K562 (cell line): ENCODE data around the gene TRIM38. TPM values are rescaled to one million over a fixed set of nuclear protein-coding genes. Genes with fewer than 3 reads are reported as not detected.
A peak's percentile ranks its signal among the peaks of the same experiment; 100 is the strongest.

Experiments used
- BCL6 ChIP-seq: fragments of 250-450 bp; sonication (Bioruptor Pico); IDR thresholded peaks from 2 replicates; pipeline ENCODE4 v1.4.0; 2020
- CEBPG ChIP-seq, 3 experiments: fragments of 200-800 bp in 1 of 3; sonication (Bioruptor generic) in 1 of 3; sonication (generic) in 1 of 3; formaldehyde crosslinking in 1 of 3; IDR thresholded peaks in 2 of 3; conservative IDR thresholded peaks in 1 of 3; 2 replicates each; pipeline versions ENCODE4 v1.6.1 to v1.8.0; 2016 to 2022; ENCODE audit warnings: missing compliant biosample characterization in 2 of 3, missing genetic modification characterization in 2 of 3, mild to moderate bottlenecking in 1 of 3, missing genetic modification reagents in 1 of 3
- FOXM1 ChIP-seq, 2 experiments: fragments of 450-650 bp in 1 of 2; sonication (generic) in 1 of 2; formaldehyde crosslinking in 1 of 2; IDR thresholded peaks; 2 replicates each; pipeline versions ENCODE4 v1.6.1 to v1.9.0; 2017 to 2022; ENCODE audit warnings: low read depth in 2 of 2, mild to moderate bottlenecking in 2 of 2, missing genetic modification reagents in 1 of 2, moderate library complexity in 1 of 2
- HDAC6 ChIP-seq: IDR thresholded peaks from 2 replicates; pipeline ENCODE4 v1.6.1; 2012; ENCODE audit warnings: low read depth, mild to moderate bottlenecking, control low read depth, inconsistent platforms, low read length, moderate library complexity
- HLTF ChIP-seq: fragments of 450-650 bp; IDR thresholded peaks from 2 replicates; pipeline ENCODE4 v1.6.1; 2016
- HMG20A ChIP-seq: fragments of 450-650 bp; formaldehyde crosslinking; conservative IDR thresholded peaks from 2 replicates; pipeline ENCODE4 v1.4.0; 2020; ENCODE audit warnings: mild to moderate bottlenecking, mixed read lengths
- HNRNPH1 ChIP-seq: fragments of 200-400 bp; formaldehyde crosslinking; optimal IDR thresholded peaks from 2 replicates; pipeline ENCODE3; 2017; ENCODE audit warnings: low read depth, mild to moderate bottlenecking, low read length, moderate library complexity
- KDM5B ChIP-seq: fragments of 200-600 bp; sonication (generic); IDR thresholded peaks from 2 replicates; pipeline ENCODE4 v1.6.1; 2012; ENCODE audit warnings: low read depth, mild to moderate bottlenecking, moderate library complexity, low read length, control low read depth, inconsistent platforms; ENCODE audit not compliant: insufficient replicate concordance
- KLF10 ChIP-seq: fragments of 250-450 bp; sonication (Bioruptor Pico); IDR thresholded peaks from 2 replicates; pipeline ENCODE4 v1.6.1; 2021; ENCODE audit warnings: matching md5 sums
- OTX1 ChIP-seq: fragments of 450-650 bp; formaldehyde crosslinking; IDR thresholded peaks from 2 replicates; pipeline ENCODE4 v1.4.0; 2022; ENCODE audit warnings: mild to moderate bottlenecking
- PTTG1 ChIP-seq: fragments of 450-650 bp; IDR thresholded peaks from 2 replicates; pipeline ENCODE4 v1.6.1; 2016; ENCODE audit warnings: low read depth, mild to moderate bottlenecking, missing genetic modification characterization, missing compliant biosample characterization
- TBL1XR1 ChIP-seq, 2 experiments: IDR thresholded peaks; 2 replicates each; pipeline ENCODE4 v1.6.1; 2012; ENCODE audit warnings: improper control_type of control experiment in 2 of 2, low read length in 2 of 2, mild to moderate bottlenecking in 1 of 2
- ZFP36 ChIP-seq: fragments of 150-350 bp; IDR thresholded peaks from 2 replicates; pipeline ENCODE4 v1.6.1; 2018; ENCODE audit warnings: low read length, low read depth; ENCODE audit not compliant: partially characterized antibody
- ZNF551 ChIP-seq: fragments of 250-450 bp; sonication (Bioruptor Pico); IDR thresholded peaks from 2 replicates; pipeline ENCODE4 v1.5.0; 2021; ENCODE audit warnings: mild to moderate bottlenecking, moderate library complexity
- polyA plus RNA-seq, 8 experiments: library from polyadenylated mRNA; depleted of rRNA in 4 of 8; stranded (reverse) in 5 of 8; unstranded in 3 of 8; fragments of >200 nt; fragmentation: Nextera tagmentation in 2 of 8; fragmentation: Illumina TruSeq in 1 of 8; extraction: Ambion mirVana in 2 of 8; extraction: Trizol in 1 of 8; gene quantifications; 2 replicates each; pipeline versions ENCODE4 v1.2.1 to v1.2.3, GENCODE V29; 2011 to 2014; ENCODE audit warnings: inconsistent platforms in 1 of 8, missing spikeins in 1 of 8
- total RNA-seq, 7 experiments: library from RNA; depleted of rRNA in 6 of 7; stranded (reverse); fragments of >200 nt in 6 of 7; fragmentation: Illumina TruSeq in 2 of 7; extraction: Trizol in 2 of 7; gene quantifications; 2 replicates each; pipeline versions ENCODE4 v1.2.1 to v1.2.3, GENCODE V29; 2011 to 2021; ENCODE audit warnings: low replicate concordance in 1 of 7
- TF ChIP-seq, protein P1 (sequence below): fragments of 450-650 bp; IDR thresholded peaks from 2 replicates; pipeline ENCODE4 v1.6.1; 2017; ENCODE audit warnings: mild to moderate bottlenecking, moderate library complexity
- TF ChIP-seq, protein P2 (sequence below): fragments of 450-650 bp; formaldehyde crosslinking; IDR thresholded peaks from 2 replicates; pipeline ENCODE4 v1.4.0; 2020; ENCODE audit warnings: mild to moderate bottlenecking, mixed read lengths
- TF ChIP-seq, protein P3 (sequence below): fragments of 450-650 bp; IDR thresholded peaks from 2 replicates; pipeline ENCODE4 v1.6.1; 2017; ENCODE audit warnings: antibody characterized with exemption, mild to moderate bottlenecking
- TF ChIP-seq, protein P4 (sequence below): fragments of 250-450 bp; sonication (Bioruptor Pico); IDR thresholded peaks from 2 replicates; pipeline ENCODE4 v1.5.0; 2021

The TRIM38 gene
- total and polyA plus RNA-seq, 9 of the 15 experiments (the other 6 are each of a cell fraction or from before 2014, with no cell fraction given) = 1.7 to 6.7 (median 6.3) TPM

DNA sequence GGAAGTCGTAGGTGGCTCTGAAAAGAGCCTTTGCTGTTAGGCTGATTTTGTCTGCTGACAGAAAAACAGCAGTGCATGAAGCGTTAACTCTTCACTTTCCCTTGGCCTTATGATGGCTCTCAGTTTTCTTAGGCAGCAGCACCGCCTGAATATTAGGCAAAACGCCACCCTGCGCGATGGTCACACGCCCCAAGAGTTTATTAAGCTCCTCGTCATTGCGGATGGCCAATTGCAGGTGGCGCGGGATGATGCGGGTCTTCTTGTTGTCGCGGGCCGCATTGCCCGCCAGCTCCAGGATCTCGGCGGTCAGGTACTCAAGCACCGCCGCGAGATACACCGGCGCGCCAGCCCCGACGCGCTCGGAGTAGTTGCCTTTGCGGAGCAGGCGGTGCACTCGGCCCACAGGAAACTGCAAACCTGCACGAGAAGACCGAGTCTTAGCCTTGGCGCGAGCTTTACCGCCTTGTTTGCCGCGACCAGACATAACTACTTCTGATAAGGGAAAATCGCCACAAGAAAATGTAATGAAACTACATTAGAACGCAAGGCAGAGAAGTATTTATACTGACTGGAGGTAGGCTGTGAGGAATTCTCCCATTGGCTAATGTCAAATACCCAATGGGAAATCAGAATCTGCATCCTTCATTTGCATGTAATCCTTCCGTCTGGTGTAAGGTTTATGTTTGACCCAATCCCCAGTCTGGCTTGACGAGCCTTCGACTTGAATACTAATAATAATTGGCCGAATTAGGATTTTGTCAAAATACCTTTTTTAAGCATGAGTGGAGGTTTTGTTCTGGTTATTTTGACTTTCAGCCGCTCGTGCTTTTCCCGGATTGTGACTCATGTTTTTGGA, 70.7 kb downstream of the TRIM38 start (continued):
- peak; percentile 89 for TF ChIP-seq OTX1
- 0 out of 2 replicates have a peak, but pooled peaks have one; percentile 16 for TF ChIP-seq HLTF
- TF ChIP-seq, protein P1, sequence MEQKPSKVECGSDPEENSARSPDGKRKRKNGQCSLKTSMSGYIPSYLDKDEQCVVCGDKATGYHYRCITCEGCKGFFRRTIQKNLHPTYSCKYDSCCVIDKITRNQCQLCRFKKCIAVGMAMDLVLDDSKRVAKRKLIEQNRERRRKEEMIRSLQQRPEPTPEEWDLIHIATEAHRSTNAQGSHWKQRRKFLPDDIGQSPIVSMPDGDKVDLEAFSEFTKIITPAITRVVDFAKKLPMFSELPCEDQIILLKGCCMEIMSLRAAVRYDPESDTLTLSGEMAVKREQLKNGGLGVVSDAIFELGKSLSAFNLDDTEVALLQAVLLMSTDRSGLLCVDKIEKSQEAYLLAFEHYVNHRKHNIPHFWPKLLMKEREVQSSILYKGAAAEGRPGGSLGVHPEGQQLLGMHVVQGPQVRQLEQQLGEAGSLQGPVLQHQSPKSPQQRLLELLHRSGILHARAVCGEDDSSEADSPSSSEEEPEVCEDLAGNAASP = no peak
- no peak for TF ChIP-seq BCL6 (CRISPR knock-in tag)
- TF ChIP-seq, protein P2, sequence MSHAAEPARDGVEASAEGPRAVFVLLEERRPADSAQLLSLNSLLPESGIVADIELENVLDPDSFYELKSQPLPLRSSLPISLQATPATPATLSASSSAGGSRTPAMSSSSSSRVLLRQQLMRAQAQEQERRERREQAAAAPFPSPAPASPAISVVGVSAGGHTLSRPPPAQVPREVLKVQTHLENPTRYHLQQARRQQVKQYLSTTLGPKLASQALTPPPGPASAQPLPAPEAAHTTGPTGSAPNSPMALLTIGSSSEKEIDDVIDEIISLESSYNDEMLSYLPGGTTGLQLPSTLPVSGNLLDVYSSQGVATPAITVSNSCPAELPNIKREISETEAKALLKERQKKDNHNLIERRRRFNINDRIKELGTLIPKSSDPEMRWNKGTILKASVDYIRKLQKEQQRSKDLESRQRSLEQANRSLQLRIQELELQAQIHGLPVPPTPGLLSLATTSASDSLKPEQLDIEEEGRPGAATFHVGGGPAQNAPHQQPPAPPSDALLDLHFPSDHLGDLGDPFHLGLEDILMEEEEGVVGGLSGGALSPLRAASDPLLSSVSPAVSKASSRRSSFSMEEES (CRISPR knock-in tag) = no peak
- TF ChIP-seq KDM5B = peak; percentile 68
- TF ChIP-seq HMG20A (CRISPR knock-in tag) = peak; percentile 68; the same call in 1 of the 2 replicates
- TF ChIP-seq HNRNPH1 = no peak
- TF ChIP-seq FOXM1 (IDR thresholded peaks at IDR 0.05; ENCODE audit: low read depth) = no peak
- 0 out of 2 replicates have a peak, but pooled peaks have one; percentile 37 for TF ChIP-seq FOXM1 (CRISPR knock-in tag; IDR thresholded peaks at IDR 0.05; ENCODE audit: low read depth)
- TF ChIP-seq ZFP36 = no peak
- peak in 1 of 2 experiments; percentile 43; a peak in 1 of 4 replicates for TF ChIP-seq TBL1XR1 (IDR thresholded peaks at IDR 0.05; ENCODE audit: low read length in 2 of 2)
- TF ChIP-seq CEBPG (CRISPR knock-in tag; IDR thresholded peaks at IDR 0.05) = no peak; the same call in 1 of the 2 replicates
- peak in 1 of 2 experiments; percentile 50; a peak in 1 of 4 replicates for TF ChIP-seq CEBPG (tag; conservative IDR thresholded peaks at IDR 0.05 in 1 of 2, IDR thresholded peaks at IDR 0.05 in 1 of 2)
- TF ChIP-seq, protein P3, sequence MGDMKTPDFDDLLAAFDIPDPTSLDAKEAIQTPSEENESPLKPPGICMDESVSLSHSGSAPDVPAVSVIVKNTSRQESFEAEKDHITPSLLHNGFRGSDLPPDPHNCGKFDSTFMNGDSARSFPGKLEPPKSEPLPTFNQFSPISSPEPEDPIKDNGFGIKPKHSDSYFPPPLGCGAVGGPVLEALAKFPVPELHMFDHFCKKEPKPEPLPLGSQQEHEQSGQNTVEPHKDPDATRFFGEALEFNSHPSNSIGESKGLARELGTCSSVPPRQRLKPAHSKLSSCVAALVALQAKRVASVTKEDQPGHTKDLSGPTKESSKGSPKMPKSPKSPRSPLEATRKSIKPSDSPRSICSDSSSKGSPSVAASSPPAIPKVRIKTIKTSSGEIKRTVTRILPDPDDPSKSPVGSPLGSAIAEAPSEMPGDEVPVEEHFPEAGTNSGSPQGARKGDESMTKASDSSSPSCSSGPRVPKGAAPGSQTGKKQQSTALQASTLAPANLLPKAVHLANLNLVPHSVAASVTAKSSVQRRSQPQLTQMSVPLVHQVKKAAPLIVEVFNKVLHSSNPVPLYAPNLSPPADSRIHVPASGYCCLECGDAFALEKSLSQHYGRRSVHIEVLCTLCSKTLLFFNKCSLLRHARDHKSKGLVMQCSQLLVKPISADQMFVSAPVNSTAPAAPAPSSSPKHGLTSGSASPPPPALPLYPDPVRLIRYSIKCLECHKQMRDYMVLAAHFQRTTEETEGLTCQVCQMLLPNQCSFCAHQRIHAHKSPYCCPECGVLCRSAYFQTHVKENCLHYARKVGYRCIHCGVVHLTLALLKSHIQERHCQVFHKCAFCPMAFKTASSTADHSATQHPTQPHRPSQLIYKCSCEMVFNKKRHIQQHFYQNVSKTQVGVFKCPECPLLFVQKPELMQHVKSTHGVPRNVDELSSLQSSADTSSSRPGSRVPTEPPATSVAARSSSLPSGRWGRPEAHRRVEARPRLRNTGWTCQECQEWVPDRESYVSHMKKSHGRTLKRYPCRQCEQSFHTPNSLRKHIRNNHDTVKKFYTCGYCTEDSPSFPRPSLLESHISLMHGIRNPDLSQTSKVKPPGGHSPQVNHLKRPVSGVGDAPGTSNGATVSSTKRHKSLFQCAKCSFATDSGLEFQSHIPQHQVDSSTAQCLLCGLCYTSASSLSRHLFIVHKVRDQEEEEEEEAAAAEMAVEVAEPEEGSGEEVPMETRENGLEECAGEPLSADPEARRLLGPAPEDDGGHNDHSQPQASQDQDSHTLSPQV = no peak
- no peak for TF ChIP-seq PTTG1 (tag)
- TF ChIP-seq, protein P4, sequence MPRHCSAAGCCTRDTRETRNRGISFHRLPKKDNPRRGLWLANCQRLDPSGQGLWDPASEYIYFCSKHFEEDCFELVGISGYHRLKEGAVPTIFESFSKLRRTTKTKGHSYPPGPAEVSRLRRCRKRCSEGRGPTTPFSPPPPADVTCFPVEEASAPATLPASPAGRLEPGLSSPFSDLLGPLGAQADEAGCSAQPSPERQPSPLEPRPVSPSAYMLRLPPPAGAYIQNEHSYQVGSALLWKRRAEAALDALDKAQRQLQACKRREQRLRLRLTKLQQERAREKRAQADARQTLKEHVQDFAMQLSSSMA (CRISPR knock-in tag) = no peak
- TF ChIP-seq HDAC6 = no peak
- TF ChIP-seq KLF10 (CRISPR knock-in tag) = no peak
- no peak for TF ChIP-seq ZNF551
